ENCODE measurements around the gene P2RX3.
A peak's percentile ranks its signal among the peaks of the same experiment; 100 is the strongest.
"Not testable (repeated sequence)": the region's sequence is repeated elsewhere in the genome, so short reads cannot be mapped to it uniquely, and the experiment has no call there.

Gene P2RX3

DNA sequence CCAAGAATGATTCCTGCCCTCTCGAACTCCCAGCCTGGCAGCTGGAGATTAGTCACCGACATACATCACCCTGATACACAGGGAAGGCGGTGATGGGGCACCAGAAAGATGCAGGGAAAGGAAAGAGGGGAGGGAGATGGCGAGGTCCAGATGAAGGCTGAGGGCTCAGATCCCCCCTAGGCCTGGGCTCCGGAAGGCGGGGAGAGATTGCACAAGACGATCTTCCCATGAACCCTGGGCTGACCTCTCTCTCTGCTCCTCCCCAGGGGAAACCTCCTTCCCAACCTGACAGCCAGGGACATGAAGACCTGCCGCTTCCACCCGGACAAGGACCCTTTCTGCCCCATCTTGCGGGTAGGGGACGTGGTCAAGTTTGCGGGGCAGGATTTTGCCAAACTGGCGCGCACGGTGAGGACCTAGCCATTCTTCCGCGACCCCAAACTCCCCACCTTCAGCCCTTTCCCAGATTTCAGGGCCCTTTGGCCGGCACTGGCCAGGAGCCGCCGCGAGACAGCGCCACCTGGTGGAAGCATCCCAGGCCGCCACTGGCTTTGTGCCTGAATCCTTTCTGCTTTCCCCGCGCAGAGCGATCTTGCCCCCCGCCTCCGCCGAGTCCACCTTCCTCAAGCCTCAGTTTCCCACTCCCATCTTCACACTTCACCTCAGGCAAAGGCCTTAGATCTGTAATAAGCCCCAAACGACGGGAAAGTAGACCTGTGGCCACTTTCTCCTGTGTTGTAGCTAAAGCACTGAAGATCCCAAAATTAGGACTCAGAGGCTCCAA is 11.5 kb downstream of the P2RX3 start:
- DNase-seq (ENCODE audit: low read depth in 2 of 2), result peak; percentile 28 to 44

DNA sequence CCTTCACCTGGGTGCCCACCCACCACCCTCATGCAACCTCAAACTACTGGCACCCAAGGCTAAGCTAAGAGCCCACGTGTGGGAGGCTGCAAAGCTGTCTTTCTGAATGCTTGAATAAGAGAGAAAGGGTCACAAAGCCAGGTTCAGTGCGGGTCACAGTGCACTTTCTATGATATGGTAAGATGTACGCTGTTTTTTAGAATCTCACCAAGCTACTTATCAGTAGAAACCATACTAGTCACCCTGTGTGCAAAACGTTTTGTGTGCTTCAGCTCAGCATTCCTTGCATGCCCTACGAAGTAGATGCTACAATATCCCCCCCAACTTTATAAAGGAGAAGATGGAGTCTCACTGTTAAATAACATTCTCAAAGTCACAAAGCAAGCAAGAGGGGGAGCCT is 14.9 kb downstream of the P2RX3 start:
- DNase-seq (ENCODE audit: low read depth in 2 of 2), result no peak

DNA sequence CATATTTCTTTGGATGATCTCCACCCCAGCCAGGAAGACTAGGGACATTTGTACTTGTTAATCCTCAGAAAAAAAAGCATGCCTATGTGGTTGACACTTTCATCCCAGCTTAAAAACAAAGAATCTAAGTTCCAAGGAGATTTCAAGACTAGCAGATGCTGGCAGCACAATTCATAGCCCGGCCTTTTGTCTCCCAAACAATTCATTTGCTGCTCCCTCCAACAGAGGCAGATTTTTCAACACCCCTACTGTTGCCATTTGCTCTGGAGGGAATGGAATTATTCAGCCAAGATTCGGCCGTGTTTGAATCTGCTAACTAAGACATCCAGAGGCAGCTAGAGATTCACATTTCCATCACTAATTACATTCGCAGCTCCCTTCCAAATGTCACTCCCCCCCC is 15.3 kb downstream of the P2RX3 start:
- no peak for DNase-seq (ENCODE audit: low read depth in 2 of 2)

DNA sequence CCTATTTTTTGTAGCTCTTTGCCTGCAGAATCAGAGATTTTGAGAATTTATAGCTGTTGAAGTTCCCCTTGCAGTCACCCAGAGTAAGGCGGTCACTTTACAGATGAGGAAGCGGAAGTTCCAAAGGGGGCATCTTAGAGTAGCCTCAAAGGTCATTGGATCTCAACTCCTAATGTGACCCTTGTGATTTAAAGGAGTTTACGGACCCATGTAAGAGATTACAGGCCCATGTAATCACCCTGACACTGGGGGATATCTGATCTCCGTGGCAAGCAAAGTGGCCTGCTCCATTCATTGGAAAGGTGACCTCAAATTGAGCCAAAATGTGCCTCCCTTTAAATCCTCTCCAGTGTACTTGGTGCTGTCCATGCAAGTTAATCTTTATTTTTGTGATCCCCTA is 15.7 kb downstream of the P2RX3 start:
- DNase-seq (ENCODE audit: low read depth in 2 of 2), result no peak

DNA sequence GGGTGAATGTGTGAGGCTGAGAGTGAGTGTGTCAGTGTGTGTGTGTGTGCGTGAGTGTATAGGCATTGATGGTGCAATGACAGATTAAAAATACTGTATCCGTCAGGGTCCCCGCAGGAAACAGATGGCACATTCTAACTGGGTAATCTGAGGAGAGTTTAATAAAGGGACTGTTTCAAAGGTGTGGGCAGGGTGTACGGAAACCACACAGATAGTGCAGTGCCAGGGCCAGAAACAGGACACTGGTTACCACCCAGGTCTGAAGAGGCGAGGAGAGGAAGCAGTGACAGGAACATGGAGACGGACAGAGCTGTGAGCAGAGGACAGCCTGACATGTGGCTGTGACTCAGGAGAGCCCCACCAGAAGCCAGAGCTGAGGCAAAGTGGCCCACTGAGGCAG is 16.5 kb downstream of the P2RX3 start:
- no peak for DNase-seq (ENCODE audit: low read depth in 2 of 2)

DNA sequence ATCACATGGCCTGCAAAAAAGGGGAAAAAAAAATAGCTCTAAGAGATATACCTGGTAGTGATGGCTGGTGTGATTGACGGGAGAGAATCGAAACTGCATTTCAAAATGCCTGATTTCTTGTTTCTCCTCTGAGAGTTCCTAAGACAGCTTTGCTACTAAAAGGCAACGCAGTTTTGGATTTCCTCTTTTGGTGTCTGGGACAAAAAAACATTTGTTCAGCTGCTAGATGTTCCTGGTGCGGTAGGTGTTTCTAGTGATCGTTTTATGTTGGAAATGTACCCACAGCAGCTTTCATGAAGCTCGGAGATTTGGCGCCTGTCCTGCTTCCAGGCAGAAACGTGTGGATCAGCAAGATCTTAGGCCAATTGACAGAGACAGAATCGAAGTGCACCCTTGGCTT is 18.1 kb downstream of the P2RX3 start:
- no peak for DNase-seq (ENCODE audit: low read depth in 2 of 2)

GRCh38 chr11:57357310-57357709 is 19.2 kb downstream of the P2RX3 start:
- no peak for DNase-seq (ENCODE audit: low read depth in 2 of 2)

DNA sequence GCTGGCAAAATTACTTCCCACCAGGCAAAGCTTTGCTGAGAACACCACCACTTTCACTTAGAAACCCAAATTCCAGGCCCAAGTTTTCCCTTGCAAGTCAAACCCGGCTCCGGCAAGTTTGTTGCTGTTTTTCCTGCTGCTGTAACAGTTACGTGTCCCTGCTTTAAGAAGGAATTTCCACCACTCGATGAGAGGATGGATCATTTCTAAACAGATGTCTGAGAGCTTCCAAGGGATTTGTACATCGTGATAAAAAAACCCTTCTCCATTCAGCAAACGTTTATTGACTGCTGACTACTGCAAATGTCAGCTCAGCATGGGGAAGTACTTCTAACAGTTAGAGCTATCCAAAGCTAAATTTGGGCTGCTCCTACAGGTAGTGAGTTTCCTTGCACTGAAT is 19.7 kb downstream of the P2RX3 start:
- no peak for DNase-seq (ENCODE audit: low read depth in 2 of 2)

GRCh38 chr11:57358543-57358961 is 20.4 kb downstream of the P2RX3 start:
- DNase-seq (ENCODE audit: low read depth in 2 of 2), result no peak

GRCh38 chr11:57358991-57359390 is 20.8 kb downstream of the P2RX3 start:
- DNase-seq (ENCODE audit: low read depth in 2 of 2), result no peak

- no peak for DNase-seq (ENCODE audit: low read depth in 2 of 2)
Measured at GRCh38 chr11:57359396-57359795, 21.2 kb downstream of the P2RX3 start.

- no peak for DNase-seq (ENCODE audit: low read depth in 2 of 2)
Measured at GRCh38 chr11:57359896-57360690, 21.9 kb downstream of the P2RX3 start.

DNA sequence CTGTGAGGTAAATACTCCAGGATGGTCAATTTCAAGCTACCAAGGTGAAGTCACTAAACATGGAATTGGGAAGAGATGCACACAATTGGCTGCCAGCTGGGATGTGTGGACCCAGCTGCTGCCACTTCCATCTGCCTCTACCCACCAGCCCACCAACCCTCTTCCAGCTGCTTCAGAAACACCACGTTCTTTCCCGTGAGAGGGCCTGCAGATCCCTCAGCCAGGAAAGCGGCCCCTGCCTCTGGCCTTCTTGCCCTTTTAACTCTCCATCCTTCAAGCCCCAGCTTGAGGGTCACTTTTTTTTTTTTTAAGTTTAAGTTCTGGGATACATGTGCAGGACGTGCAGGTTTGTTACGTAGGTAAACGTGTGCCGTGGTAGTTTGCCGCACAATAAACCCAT is 22.8 kb downstream of the P2RX3 start:
- no peak for DNase-seq (ENCODE audit: low read depth in 2 of 2)

GRCh38 chr11:57361420-57361819 is 23.3 kb downstream of the P2RX3 start:
- DNase-seq (ENCODE audit: low read depth in 2 of 2), result not testable (repeated sequence)

- no peak for DNase-seq (ENCODE audit: low read depth in 2 of 2)
Measured at GRCh38 chr11:57361926-57362325, 23.8 kb downstream of the P2RX3 start.

DNA sequence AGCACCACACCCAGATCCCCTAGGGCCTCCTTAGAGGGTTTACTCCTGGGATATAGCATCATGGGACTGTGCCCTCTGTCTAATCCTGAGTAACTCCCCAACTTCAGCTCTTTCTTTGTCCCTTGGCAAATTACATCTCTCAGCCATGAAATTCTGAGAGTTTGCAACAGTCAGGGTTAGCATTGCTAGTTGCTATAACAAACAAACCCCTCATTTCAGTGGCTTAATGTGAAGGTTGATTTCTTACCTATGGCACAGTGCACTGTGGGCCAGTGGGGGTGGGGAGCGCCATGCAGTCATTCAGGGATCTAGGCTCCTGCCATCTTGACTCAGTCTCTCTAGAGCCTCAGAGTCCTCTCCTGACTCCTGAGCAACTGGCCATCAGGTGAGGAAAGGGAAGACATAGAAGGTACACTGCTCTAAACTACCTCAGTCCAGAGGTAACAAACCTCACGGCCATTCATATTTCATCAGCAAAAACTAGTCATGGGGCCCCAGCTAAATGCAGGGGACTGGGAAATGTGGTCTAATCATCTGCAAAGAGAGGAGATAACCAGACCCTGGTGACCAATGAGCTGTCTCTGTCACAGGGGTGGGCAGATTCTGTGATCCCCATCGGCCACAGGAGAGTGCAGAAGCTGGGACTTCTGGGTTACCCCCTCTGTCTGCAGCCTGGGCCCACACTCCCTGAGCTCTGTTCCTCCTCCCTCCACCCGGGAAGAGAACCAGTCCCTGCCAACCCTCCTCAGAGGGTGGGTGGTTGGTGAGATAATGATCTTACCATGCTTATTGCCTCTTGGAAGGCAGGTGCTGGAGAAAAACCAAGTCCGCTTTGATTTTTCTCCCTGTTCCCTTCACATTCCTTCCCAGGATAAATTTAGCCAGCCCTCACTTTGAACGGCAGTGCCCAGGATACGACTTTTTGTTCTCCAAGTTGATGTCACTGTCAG is 25.3 kb downstream of the P2RX3 start:
- no peak for DNase-seq (ENCODE audit: low read depth in 2 of 2)

- DNase-seq (ENCODE audit: low read depth in 2 of 2), result no peak
Measured at GRCh38 chr11:57364851-57365660, 26.9 kb downstream of the P2RX3 start.

DNA sequence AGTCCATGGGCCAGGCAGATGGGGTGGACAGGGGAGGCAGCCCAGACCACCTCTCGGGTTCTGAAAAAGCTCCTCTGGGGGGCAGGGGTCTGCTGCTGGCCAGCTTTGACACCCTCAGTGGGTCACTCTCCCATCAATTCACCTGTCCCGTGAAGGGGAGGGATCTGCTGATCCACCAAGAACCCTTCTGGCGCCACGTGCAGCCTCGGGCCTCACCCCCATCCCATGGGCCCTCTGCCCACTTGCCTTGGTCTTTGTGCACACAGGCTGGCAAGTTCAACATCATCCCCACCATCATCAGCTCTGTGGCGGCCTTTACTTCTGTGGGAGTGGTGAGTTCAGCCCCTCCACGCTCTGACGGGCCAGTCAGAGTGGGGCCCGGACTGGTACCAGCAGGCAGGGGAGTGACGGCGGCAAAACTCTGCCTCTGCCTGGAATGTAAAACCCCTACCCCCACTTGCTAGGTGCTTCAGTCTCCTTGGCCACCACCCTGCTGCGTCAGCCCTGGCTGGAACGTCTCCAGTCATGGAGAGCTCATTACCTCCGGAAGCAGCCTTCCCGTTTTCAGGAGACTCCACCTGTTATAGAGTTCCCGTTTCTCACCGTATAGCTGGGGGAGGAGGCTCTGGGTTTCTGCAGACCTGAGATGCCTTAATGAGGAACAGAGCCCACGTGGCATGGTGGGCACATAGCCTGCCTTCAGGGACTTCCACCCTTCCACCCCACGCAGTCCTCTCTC is 30.1 kb downstream of the P2RX3 start:
- no peak for DNase-seq (ENCODE audit: low read depth in 2 of 2)

DNA sequence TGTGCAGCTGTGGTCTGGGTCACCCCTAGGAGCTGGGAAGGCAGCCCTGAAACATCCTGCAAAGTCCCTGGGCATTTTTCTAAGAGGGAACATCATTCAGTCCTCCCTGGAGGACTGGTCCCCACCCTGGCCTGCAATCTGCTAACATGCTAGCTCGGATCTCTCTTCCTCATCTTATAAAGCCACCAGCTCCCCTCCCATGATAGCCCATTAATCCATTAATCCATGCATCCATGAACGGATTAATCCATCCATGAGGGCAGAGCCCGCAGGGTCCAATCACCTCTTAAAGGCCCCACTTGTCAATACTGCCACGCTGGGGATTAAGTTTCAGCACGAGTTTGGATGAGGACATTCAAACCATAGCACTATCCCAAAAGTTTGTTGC is 30.7 kb downstream of the P2RX3 start:
- no peak for DNase-seq (ENCODE audit: low read depth in 2 of 2)

- no peak for DNase-seq (ENCODE audit: low read depth in 2 of 2)
Measured at GRCh38 chr11:57370251-57370650, 32.1 kb downstream of the P2RX3 start.

- DNase-seq (ENCODE audit: low read depth in 2 of 2), result no peak
Measured at GRCh38 chr11:57370941-57371340, 32.8 kb downstream of the P2RX3 start.

All from stimulated activated CD8-positive, alpha-beta memory T cell treated with anti-CD3 and anti-CD28 coated beads, Interleukin-7, amount 100 ng/mL, for 4 hours (primary cell).